ENCODE data around the gene RACGAP1.

Gene RACGAP1

DNA sequence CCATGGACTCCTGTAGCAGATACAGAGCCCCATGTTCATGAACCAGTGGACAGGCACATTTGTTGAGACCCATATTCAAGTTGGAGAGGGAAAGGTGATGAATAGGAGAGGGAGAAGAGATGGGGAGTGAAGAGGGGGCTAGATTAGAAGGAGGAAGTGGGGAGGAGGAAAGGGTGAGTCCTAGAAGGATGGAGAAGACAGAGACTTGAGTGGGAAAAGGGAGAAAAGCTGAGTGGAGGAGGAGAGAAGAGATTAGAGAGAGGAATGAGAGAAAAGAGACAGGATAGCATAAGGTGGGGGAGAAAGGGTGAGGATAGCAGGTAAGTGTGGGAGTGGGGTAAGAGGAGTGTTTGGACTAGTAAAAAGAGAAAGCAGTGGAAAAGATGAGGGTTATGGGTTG, 27.2 kb upstream of the RACGAP1 start:
- Histone ChIP-seq H3K36me3 (ENCODE audit: control insufficient read depth, insufficient read depth, low read length) (no peaks in the 10 kb centered on the region), H3K27me3 (ENCODE audit: control insufficient read depth, insufficient read depth, low read length) (peaks cover 26% of the 10 kb centered on the region), H3K4me3 (ENCODE audit: low read length) (no peak overlapping the region), H3K9ac (ENCODE audit: low read length) (no peak overlapping the region), H3K4me1 (ENCODE audit: control insufficient read depth, insufficient read depth, low read length) (peaks cover 43% of the 10 kb centered on the region), H3K9me3 (ENCODE audit: control insufficient read depth, low read length) (no peaks in the 10 kb centered on the region)

DNA sequence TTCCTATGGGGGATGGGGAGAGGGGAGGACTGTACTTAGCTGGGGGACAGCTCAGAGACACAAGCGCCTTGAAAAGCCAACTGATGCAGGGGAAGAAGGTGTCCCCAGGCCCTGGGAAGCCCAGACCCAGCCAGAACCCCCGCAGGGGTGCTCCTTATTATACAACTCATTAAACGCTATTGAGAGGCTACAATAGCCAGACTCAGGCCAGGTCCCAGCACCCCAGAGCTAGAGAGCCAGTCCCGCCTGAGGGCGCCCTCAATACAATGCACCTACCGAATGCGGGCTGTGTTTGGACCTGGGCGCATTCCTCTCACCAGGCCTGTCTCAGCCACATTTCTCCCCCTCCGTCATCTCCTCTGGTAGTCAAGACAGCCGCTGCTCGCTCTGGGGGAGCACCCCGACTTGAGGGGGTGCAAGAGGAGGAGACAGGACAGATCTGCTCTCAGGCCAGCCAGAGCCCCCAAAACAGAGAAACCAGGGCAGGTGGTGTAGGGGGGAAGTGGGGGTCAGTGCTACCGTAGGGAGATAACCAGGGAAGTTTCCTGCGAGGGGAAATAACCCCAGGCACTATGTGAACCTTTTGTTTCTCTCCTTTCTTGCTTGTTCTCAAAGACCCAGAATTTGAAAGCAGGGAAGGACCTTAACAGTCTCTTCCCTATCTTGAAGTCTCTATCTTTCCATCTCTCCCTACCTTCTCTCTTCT, 26.0 kb upstream of the RACGAP1 start:
- Histone ChIP-seq H3K36me3 (ENCODE audit: control insufficient read depth, insufficient read depth, low read length) (no peaks in the 10 kb centered on the region), H3K4me3 (ENCODE audit: low read length) (no peak overlapping the region), H3K4me1 (ENCODE audit: control insufficient read depth, insufficient read depth, low read length) (peaks cover 35% of the 10 kb centered on the region), H3K9me3 (ENCODE audit: control insufficient read depth, low read length) (no peaks in the 10 kb centered on the region), H3K9ac (ENCODE audit: low read length) (no peak overlapping the region), H3K27me3 (ENCODE audit: control insufficient read depth, insufficient read depth, low read length) (peaks cover 16% of the 10 kb centered on the region)

DNA sequence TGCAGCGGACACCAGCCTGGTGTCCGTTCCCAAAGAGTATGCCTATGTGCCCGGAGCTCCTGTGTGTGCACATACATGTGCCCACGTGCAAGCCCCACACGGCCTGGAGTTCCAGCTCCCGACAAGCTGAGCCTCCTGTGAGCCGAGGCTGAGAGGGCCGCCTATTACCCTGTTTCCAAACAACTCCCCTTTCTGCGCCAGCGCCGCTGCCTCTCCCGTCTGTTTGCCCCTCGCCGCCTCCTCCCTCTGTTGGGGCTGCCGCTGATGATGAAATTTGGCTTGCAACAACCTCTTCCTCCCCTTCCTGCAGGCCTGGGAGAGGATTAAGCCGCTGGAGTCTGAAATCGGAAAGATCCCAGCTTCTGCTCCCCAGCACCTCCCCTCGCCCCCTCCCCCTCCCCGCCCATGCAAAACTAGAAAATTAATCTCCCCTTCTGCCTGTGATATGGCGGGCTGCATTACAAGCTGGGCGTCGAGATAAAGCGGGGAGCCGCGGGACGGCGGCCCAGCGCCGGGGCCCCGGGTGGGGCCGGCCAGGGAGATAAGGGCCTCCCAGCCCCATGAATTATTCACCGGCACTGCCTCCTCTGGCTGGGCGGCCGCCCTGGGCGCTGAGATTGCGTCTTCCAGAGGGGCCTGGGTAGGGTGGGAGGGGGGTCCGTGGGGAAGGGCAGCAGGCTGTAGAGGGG, 25.3 kb upstream of the RACGAP1 start:
- peaks cover 28% of the 10 kb centered on the region for H3K4me1 ChIP-seq (ENCODE audit: control insufficient read depth, insufficient read depth, low read length)
- no peak overlapping the region for H3K9ac ChIP-seq (ENCODE audit: low read length)
- no peaks in the 10 kb centered on the region for H3K36me3 ChIP-seq (ENCODE audit: control insufficient read depth, insufficient read depth, low read length)
- H3K4me3 ChIP-seq (ENCODE audit: low read length): no peak overlapping the region
- H3K27me3 ChIP-seq (ENCODE audit: control insufficient read depth, insufficient read depth, low read length): peaks cover 12% of the 10 kb centered on the region
- H3K9me3 ChIP-seq (ENCODE audit: control insufficient read depth, low read length): no peaks in the 10 kb centered on the region

DNA sequence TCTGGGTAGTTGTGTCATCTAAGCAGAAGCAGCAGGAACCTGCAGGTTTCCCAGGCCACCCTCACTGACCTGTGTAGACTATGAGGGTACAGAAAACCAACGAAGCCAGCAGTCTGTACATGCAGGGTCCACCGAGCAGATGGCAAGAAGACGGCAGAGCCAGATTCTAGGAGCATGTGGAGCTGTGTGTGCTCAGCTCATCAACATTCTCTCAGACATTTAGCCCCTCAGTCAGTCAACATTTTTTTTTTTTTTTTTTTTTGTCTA, 24.8 kb upstream of the RACGAP1 start:
- H3K27me3 ChIP-seq (ENCODE audit: control insufficient read depth, insufficient read depth, low read length): peaks cover 12% of the 10 kb centered on the region
- H3K36me3 ChIP-seq (ENCODE audit: control insufficient read depth, insufficient read depth, low read length): no peaks in the 10 kb centered on the region
- H3K4me3 ChIP-seq (ENCODE audit: low read length): no peak overlapping the region
- no peaks in the 10 kb centered on the region for H3K9me3 ChIP-seq (ENCODE audit: control insufficient read depth, low read length)
- H3K4me1 ChIP-seq (ENCODE audit: control insufficient read depth, insufficient read depth, low read length): peaks cover 27% of the 10 kb centered on the region
- H3K9ac ChIP-seq (ENCODE audit: low read length): no peak overlapping the region

DNA sequence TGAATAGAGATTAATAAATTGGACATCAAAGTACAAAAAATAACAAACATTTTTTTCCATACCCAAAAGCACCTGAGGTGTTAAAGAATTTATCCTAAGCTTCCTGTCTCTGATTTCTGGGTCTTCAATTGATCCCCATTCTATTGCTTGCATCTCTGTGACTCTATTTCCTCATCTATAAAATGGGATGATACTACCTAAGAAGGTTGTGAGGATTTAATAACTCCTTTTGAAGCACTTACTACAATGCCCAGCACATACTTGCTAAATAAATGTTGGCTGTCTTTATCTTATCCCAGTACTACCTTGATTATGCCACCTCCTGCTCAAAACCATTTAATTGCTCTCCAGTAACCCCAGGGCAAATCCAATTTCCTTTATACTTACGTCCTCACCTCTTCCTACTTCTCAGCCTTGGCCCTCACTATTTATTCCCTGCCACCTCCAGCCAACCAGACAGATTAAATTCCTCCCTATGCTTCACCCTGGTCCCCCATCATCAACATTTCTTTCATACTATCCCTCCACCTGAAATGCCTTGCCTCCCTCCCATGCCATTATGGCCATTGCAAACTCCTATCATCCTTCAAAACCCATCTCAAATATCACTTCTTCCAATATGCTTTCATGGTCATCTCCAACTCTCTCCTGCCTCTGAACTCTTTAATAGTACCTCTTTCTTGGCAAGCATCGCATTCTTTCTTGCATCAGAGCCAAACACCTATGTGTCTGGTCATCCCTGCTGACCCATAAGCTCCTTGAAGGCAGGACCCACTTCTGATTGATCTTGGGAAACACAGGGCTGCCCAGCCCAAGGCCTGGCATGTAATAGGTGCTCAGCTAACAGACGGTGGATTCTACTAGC, 24.2 kb upstream of the RACGAP1 start:
- H3K4me1 ChIP-seq (ENCODE audit: control insufficient read depth, insufficient read depth, low read length): peaks cover 27% of the 10 kb centered on the region
- peaks cover 12% of the 10 kb centered on the region for H3K27me3 ChIP-seq (ENCODE audit: control insufficient read depth, insufficient read depth, low read length)
- no peak overlapping the region for H3K4me3 ChIP-seq (ENCODE audit: low read length)
- H3K9me3 ChIP-seq (ENCODE audit: control insufficient read depth, low read length): no peaks in the 10 kb centered on the region
- no peaks in the 10 kb centered on the region for H3K36me3 ChIP-seq (ENCODE audit: control insufficient read depth, insufficient read depth, low read length)
- no peak overlapping the region for H3K9ac ChIP-seq (ENCODE audit: low read length)

DNA sequence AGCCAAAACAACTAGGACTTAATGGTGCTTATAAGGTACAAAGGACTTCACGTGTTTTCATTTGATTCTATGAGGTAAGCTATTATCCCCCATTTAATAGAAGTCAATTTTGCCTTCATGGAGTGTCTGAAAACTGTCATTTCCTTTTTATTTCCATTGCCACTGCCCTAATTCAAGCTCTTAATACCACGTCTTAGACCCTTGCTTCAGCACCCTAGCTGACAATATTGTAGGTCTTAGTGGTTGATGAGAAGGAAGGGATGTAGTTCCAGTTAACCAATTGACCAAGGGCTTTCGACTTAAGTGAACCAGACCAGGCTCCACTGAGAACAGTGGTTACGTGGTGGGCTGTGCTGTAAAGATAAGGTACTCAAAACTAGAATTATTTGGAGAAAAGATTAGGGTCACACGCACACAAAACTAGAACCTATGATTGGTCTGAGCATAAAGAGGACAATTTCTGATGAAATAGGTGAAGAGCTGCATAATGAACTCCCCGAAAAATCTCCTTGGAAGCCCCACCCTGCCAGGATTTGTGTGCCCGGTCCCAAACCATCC, 22.5 kb upstream of the RACGAP1 start:
- Histone ChIP-seq H3K4me1 (ENCODE audit: control insufficient read depth, insufficient read depth, low read length) (peaks cover 27% of the 10 kb centered on the region), H3K36me3 (ENCODE audit: control insufficient read depth, insufficient read depth, low read length) (no peaks in the 10 kb centered on the region), H3K9me3 (ENCODE audit: control insufficient read depth, low read length) (no peaks in the 10 kb centered on the region), H3K9ac (ENCODE audit: low read length) (no peak overlapping the region), H3K4me3 (ENCODE audit: low read length) (no peak overlapping the region), H3K27me3 (ENCODE audit: control insufficient read depth, insufficient read depth, low read length) (peaks cover 12% of the 10 kb centered on the region)

DNA sequence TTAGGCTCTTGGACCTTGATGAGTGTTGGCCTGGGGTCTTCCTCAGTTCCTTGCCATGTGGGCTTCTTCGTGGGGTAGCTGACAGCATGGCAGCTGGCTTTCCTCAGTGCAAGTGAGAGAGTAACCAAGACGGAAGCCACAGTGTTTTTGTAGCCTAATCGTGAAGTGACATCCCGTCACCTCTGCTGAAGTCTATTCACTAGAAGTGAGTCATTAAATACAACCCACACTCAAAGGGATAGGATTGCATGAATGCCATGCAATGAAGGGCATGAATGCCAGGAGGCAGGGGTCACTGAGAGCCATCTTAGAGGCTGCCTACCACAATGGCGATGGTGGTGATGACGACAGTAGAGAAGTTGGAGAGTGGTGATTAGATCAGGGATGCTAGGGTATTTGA, 18.6 kb upstream of the RACGAP1 start:
- H3K9ac ChIP-seq (ENCODE audit: low read length): no peak overlapping the region
- peaks cover 9% of the 10 kb centered on the region for H3K4me1 ChIP-seq (ENCODE audit: control insufficient read depth, insufficient read depth, low read length)
- H3K9me3 ChIP-seq (ENCODE audit: control insufficient read depth, low read length): no peaks in the 10 kb centered on the region
- H3K27me3 ChIP-seq (ENCODE audit: control insufficient read depth, insufficient read depth, low read length): no peaks in the 10 kb centered on the region
- H3K4me3 ChIP-seq (ENCODE audit: low read length): no peak overlapping the region
- H3K36me3 ChIP-seq (ENCODE audit: control insufficient read depth, insufficient read depth, low read length): no peaks in the 10 kb centered on the region

DNA sequence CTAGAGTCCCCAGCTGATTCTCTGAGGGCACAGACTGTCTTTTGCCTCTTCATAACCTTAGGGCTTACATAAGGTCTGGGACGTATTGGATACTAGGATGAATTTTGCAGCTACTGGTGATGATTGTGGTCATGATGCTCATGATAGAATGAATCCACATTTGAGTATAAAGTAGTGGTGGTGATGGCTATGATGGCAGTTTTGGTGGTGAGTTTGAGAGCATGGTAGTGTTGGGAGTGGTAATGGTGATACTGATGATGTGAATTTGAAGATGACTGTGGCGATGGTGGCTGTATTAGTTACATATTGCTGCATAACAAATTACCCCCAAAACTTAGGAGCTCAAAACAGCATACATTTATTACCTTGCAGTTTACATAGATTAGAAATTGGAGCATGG, 18.0 kb upstream of the RACGAP1 start:
- Histone ChIP-seq H3K9me3 (ENCODE audit: control insufficient read depth, low read length) (no peaks in the 10 kb centered on the region), H3K27me3 (ENCODE audit: control insufficient read depth, insufficient read depth, low read length) (no peaks in the 10 kb centered on the region), H3K4me1 (ENCODE audit: control insufficient read depth, insufficient read depth, low read length) (peaks cover 9% of the 10 kb centered on the region), H3K36me3 (ENCODE audit: control insufficient read depth, insufficient read depth, low read length) (no peaks in the 10 kb centered on the region), H3K4me3 (ENCODE audit: low read length) (no peak overlapping the region), H3K9ac (ENCODE audit: low read length) (no peak overlapping the region)

DNA sequence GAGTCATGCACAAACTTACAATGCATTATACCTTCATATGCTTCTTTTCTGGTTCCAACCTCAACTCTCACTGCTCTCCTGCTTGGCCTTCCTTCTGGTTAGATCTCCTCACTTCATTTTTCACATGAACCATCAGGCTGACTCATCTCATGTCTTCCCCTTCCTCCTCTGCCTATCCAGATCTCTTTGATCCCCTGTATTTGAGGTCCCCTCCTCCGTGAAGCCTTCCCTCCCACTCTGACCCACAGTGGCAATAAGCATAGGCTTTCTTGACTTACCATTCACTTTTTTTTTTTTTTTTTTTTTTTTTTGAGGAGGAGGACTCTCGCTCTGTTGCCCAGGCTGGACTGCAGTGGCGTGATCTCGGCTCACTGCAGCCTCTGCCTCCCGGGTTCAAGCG, 17.4 kb upstream of the RACGAP1 start:
- H3K4me3 ChIP-seq (ENCODE audit: low read length): no peak overlapping the region
- H3K9me3 ChIP-seq (ENCODE audit: control insufficient read depth, low read length): no peaks in the 10 kb centered on the region
- peaks cover 9% of the 10 kb centered on the region for H3K4me1 ChIP-seq (ENCODE audit: control insufficient read depth, insufficient read depth, low read length)
- H3K27me3 ChIP-seq (ENCODE audit: control insufficient read depth, insufficient read depth, low read length): no peaks in the 10 kb centered on the region
- H3K36me3 ChIP-seq (ENCODE audit: control insufficient read depth, insufficient read depth, low read length): no peaks in the 10 kb centered on the region
- H3K9ac ChIP-seq (ENCODE audit: low read length): no peak overlapping the region

DNA sequence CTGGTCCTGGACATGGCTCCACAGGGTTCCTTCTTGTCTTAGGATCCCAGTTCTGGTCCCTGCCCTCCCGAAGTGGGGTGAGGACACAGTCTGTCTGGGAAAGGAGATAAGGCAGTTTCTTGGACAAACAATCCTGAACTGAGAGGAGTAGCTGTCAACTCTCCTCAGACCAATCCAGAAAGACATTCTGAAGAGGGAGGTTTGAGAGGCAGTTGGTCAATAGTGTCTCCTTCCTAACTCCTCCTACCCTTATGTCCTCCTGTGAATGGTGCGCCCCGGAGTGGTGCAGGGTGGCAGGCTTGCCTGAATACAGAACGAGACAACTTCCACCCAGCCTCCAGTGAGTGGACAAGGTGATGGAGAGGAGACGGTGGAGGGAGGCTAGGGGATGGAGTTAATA, 16.7 kb upstream of the RACGAP1 start:
- Histone ChIP-seq H3K4me3 (ENCODE audit: low read length) (no peak overlapping the region), H3K36me3 (ENCODE audit: control insufficient read depth, insufficient read depth, low read length) (no peaks in the 10 kb centered on the region), H3K9ac (ENCODE audit: low read length) (no peak overlapping the region), H3K9me3 (ENCODE audit: control insufficient read depth, low read length) (no peaks in the 10 kb centered on the region), H3K4me1 (ENCODE audit: control insufficient read depth, insufficient read depth, low read length) (peaks cover 9% of the 10 kb centered on the region), H3K27me3 (ENCODE audit: control insufficient read depth, insufficient read depth, low read length) (no peaks in the 10 kb centered on the region)

DNA sequence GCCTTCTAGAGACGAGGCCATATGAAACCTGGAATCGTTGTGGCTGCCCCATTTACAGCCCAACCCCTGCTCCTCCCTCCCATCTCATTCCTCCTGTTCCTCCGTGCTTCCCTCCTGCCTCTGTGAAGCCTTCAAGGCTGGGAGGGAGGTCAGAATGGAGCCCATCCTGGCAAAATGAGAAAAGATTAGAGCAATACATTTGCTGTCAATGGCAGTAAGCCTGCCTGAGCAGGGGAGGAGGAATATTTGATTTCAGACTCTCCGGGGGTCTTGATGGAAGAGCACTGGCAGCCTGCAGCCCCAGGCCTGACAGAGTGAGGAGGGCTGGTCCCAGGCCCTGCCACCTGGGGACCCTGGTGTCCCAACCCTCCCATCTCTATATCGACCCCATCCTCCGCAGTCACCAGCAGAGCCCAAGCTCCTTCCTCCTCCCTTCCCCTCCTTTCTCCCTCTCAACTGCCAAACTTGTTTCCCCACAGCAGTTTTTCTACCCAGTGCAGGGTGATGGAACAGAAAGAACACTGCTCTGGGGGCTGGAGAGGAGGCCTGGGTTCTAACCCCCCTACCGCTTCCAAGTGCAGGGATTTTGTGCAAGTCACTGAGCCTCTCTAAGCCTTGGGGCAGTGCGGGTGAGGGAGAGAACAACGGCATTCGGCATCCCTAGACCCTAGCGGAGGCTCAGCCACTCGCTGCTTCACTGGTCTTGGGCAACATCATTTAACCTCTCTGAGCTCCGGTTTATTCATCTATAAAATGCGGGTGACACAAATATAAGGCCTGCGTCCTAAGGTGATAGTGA, 16.0 kb upstream of the RACGAP1 start:
- no peak overlapping the region for H3K4me3 ChIP-seq (ENCODE audit: low read length)
- no peak overlapping the region for H3K9ac ChIP-seq (ENCODE audit: low read length)
- H3K4me1 ChIP-seq (ENCODE audit: control insufficient read depth, insufficient read depth, low read length): peaks cover 9% of the 10 kb centered on the region
- no peaks in the 10 kb centered on the region for H3K36me3 ChIP-seq (ENCODE audit: control insufficient read depth, insufficient read depth, low read length)
- H3K9me3 ChIP-seq (ENCODE audit: control insufficient read depth, low read length): no peaks in the 10 kb centered on the region
- no peaks in the 10 kb centered on the region for H3K27me3 ChIP-seq (ENCODE audit: control insufficient read depth, insufficient read depth, low read length)
